ENCODE measurements around the gene AGL.

DNA sequence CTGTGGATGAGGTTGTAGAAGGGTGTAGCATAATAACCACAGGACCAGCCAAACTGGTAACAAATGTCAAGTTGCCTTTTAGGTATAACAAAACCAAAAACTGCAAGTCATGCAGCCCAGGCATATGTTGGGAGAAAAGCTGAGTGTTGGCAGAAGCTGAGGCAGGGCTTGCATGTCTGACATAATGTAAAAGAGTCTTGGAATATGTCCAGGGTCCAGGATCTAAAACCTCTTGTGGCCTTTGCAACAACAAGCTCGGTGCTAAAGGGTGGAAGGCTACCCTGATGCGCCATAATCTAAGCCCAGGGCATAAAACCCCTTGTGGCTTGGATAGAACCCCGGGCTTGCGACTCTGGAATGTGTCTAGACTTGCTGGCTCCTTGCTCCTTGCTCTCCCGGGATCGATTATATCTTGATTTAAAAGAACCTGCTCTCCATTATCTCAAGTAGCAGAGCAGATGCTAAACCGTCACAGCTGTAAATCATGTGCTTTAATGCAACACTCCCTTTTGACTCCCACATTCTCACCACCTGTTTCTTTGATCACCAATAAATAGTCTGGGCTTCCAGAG lies 93.1 kb downstream of the AGL start:
- TF ChIP-seq, protein P1, sequence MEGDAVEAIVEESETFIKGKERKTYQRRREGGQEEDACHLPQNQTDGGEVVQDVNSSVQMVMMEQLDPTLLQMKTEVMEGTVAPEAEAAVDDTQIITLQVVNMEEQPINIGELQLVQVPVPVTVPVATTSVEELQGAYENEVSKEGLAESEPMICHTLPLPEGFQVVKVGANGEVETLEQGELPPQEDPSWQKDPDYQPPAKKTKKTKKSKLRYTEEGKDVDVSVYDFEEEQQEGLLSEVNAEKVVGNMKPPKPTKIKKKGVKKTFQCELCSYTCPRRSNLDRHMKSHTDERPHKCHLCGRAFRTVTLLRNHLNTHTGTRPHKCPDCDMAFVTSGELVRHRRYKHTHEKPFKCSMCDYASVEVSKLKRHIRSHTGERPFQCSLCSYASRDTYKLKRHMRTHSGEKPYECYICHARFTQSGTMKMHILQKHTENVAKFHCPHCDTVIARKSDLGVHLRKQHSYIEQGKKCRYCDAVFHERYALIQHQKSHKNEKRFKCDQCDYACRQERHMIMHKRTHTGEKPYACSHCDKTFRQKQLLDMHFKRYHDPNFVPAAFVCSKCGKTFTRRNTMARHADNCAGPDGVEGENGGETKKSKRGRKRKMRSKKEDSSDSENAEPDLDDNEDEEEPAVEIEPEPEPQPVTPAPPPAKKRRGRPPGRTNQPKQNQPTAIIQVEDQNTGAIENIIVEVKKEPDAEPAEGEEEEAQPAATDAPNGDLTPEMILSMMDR (conservative IDR thresholded peaks at IDR 0.05; ENCODE audit: low read length) = no peak
- TF ChIP-seq EZH2phosphoT487 (IDR thresholded peaks at IDR 0.05; ENCODE audit: borderline replicate concordance) = no peak

Measured in Loucy (cell line).